Caco-2 (cell line): ENCODE results near the gene NUBPL. TPM values are rescaled to one million over a fixed set of nuclear protein-coding genes. Genes with fewer than 3 reads are reported as not detected.
"Not testable (repeated sequence)": the region's sequence is repeated elsewhere in the genome, so short reads cannot be mapped to it uniquely, and the experiment has no call there.

ENCODE experiments used
- BruUV-seq: library from RNA; stranded (reverse); fragments of 400-500 nt; replicated peaks from 2 replicates; lab custom pipeline; 2021; lab: Mats Ljungman, UMichigan
- CTCF ChIA-PET: fragments of 300-600 bp; sonication (Branson Sonifier 250); formaldehyde crosslinking; loops from one replicate; lab custom pipeline; 2022; ENCODE audit warnings: antibody characterized with exemption; lab: Charles Lee
- POLR2A ChIA-PET: fragments of 300-600 bp; sonication (Branson Sonifier 250); formaldehyde crosslinking; loops from one replicate; lab custom pipeline; 2022; ENCODE audit warnings: antibody characterized with exemption; lab: Charles Lee
- DNase-seq, 2 experiments: peaks; one replicate each; pipeline versions ENCODE4 v3.0.0 to v3.0.0-alpha.2; 2020 to 2022
- H3K27me3 ChIP-seq: replicated peaks from 2 replicates; pipeline ENCODE4 v1.6.0; 2011; ENCODE audit warnings: low read length; ENCODE audit not compliant: control insufficient read depth, insufficient read depth
- H3K36me3 ChIP-seq: 2 replicates; pipeline ENCODE4 v1.5.1; 2011; ENCODE audit warnings: low read length; ENCODE audit not compliant: control insufficient read depth, insufficient read depth
- H3K4me1 ChIP-seq: fragments of 250-450 bp; sonication (Bioruptor Pico); 2 replicates; pipeline ENCODE4 v1.5.1; 2020; ENCODE audit warnings: mild to moderate bottlenecking
- H3K4me3 ChIP-seq: 2 replicates; pipeline ENCODE4 v1.5.1; 2011; ENCODE audit warnings: low read depth, mild to moderate bottlenecking, control low read depth, low read length
- H3K9me3 ChIP-seq: fragments of 250-450 bp; sonication (Bioruptor Pico); 2 replicates; pipeline ENCODE4 v1.5.1; 2020; ENCODE audit warnings: mild to moderate bottlenecking, moderate library complexity
- H3K27ac Mint-ChIP-seq: one replicate; pipeline ENCODE4 v1.8.0; 2022; ENCODE audit warnings: mixed read lengths; ENCODE audit not compliant: unreplicated experiment
- H3K27me3 Mint-ChIP-seq: one replicate; pipeline ENCODE4 v1.8.0; 2022; ENCODE audit warnings: mixed read lengths; ENCODE audit not compliant: insufficient read depth, unreplicated experiment
- H3K36me3 Mint-ChIP-seq: one replicate; pipeline ENCODE4 v1.8.0; 2022; ENCODE audit warnings: mild to moderate bottlenecking, mixed read lengths; ENCODE audit not compliant: insufficient read depth, unreplicated experiment
- H3K4me1 Mint-ChIP-seq: one replicate; pipeline ENCODE4 v1.8.0; 2022; ENCODE audit warnings: low read depth, mixed read lengths; ENCODE audit not compliant: unreplicated experiment
- H3K4me3 Mint-ChIP-seq: one replicate; pipeline ENCODE4 v1.8.0; 2022; ENCODE audit warnings: mild to moderate bottlenecking, moderate library complexity, mixed read lengths; ENCODE audit not compliant: unreplicated experiment
- H3K9me3 Mint-ChIP-seq: one replicate; pipeline ENCODE4 v1.8.0; 2022; ENCODE audit warnings: mixed read lengths; ENCODE audit not compliant: unreplicated experiment
- intact Hi-C: fragments of 100-400 bp; cut with micrococcal nuclease; formaldehyde crosslinking; loops from one replicate; pipeline ENCODE4 v1.10.0; 2022; ENCODE audit not compliant: unreplicated experiment
- total RNA-seq: library from RNA; stranded (reverse); gene quantifications from 2 replicates; pipeline ENCODE4 v1.2.3, GENCODE V29; 2022
- TF ChIP-seq, protein P1 (sequence below), 2 experiments: fragments of 200-600 bp in 1 of 2; IDR thresholded peaks; 1 replicate in 1 of 2; 2 replicates in 1 of 2; pipeline versions ENCODE4 v1.5.1 to v1.8.0; 2011 to 2022; ENCODE audit warnings: antibody characterized with exemption in 1 of 2, control low read depth in 1 of 2, inconsistent platforms in 1 of 2, low read depth in 1 of 2, low read length in 1 of 2, mild to moderate bottlenecking in 1 of 2, moderate library complexity in 1 of 2; ENCODE audit not compliant: insufficient read depth in 1 of 2, severe bottlenecking in 1 of 2, unreplicated experiment in 1 of 2

The NUBPL gene
- total RNA-seq, 1 experiment from 2014 or later, result 13.9 TPM

DNA sequence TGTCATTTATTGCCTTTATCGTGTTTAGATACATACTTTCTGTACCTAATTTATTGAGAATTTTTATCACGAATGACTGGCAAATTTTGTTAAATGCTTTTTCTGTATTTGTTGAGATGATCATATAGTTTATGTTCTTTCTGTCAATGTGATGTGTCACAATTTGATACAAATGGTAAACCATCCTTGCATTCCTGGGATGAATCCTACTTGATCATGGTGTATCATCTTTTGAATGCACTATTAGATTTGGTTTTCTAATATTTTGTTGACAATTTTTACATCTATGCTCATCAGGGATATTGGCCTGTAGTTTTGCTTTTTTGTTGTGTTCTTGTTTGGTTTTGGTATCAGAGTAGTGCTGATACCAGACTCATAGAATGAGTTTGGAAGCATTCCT lies 185.1 kb downstream of the NUBPL start:
- CTCF ChIA-PET, result no interaction called here
- Histone ChIP-seq H3K4me3 (no peak overlapping the region), H3K36me3 (no peaks in the 10 kb centered on the region), H3K9me3 (peaks cover 8% of the 10 kb centered on the region; the same call in 1 of the 2 replicates), H3K27me3 (no peaks in the 10 kb centered on the region), H3K4me1 (no peaks in the 10 kb centered on the region)
- no TSS peak for BruUV-seq
- intact Hi-C loops, result no loop called here
- TF ChIP-seq, protein P1, sequence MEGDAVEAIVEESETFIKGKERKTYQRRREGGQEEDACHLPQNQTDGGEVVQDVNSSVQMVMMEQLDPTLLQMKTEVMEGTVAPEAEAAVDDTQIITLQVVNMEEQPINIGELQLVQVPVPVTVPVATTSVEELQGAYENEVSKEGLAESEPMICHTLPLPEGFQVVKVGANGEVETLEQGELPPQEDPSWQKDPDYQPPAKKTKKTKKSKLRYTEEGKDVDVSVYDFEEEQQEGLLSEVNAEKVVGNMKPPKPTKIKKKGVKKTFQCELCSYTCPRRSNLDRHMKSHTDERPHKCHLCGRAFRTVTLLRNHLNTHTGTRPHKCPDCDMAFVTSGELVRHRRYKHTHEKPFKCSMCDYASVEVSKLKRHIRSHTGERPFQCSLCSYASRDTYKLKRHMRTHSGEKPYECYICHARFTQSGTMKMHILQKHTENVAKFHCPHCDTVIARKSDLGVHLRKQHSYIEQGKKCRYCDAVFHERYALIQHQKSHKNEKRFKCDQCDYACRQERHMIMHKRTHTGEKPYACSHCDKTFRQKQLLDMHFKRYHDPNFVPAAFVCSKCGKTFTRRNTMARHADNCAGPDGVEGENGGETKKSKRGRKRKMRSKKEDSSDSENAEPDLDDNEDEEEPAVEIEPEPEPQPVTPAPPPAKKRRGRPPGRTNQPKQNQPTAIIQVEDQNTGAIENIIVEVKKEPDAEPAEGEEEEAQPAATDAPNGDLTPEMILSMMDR (IDR thresholded peaks at IDR 0.05; ENCODE audit: insufficient read depth in 1 of 2, low read depth in 1 of 2, low read length in 1 of 2, severe bottlenecking in 1 of 2, unreplicated experiment in 1 of 2), result no peak
- no peak for DNase-seq
- POLR2A ChIA-PET, result no interaction called here
- H3K4me3 Mint-ChIP-seq, result no peak overlapping the region
- H3K36me3 Mint-ChIP-seq, result no peaks in the 10 kb centered on the region
- no peak overlapping the region for H3K27ac Mint-ChIP-seq
- H3K27me3 Mint-ChIP-seq, result no peaks in the 10 kb centered on the region
- no peaks in the 10 kb centered on the region for H3K4me1 Mint-ChIP-seq
- H3K9me3 Mint-ChIP-seq, result peaks cover 39% of the 10 kb centered on the region

DNA sequence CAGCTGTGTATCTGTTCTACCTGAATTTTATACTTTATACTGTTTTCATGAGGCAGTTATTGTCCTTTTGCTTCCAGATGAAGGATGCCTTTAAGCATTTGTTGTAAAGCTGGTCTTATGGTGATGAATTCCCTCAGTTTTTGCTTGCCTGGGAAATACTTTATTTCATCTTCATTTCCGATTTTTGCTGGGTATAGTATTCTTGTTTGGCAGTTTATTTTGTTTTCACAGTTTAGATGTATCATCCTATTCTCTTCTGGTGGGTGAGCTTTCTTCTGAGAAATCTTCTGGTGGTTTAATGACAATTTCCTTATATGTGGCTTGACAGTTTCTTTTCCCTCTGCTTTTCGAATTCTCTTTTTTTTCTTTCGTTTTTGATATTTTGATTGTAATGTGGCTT lies 188.1 kb downstream of the NUBPL start:
- no peak for DNase-seq
- no peaks in the 10 kb centered on the region for H3K27me3 Mint-ChIP-seq
- no peaks in the 10 kb centered on the region for H3K4me1 ChIP-seq
- no TSS peak for BruUV-seq
- ChIA-PET CTCF (no interaction called here), POLR2A (no interaction called here)
- H3K27me3 ChIP-seq, result no peaks in the 10 kb centered on the region
- no peak overlapping the region for H3K4me3 ChIP-seq
- no peak overlapping the region for H3K27ac Mint-ChIP-seq
- no peaks in the 10 kb centered on the region for H3K4me1 Mint-ChIP-seq
- no peak overlapping the region for H3K4me3 Mint-ChIP-seq
- H3K9me3 Mint-ChIP-seq, result peaks cover 39% of the 10 kb centered on the region
- H3K36me3 ChIP-seq, result no peaks in the 10 kb centered on the region
- intact Hi-C loops, result no loop called here
- H3K36me3 Mint-ChIP-seq, result no peaks in the 10 kb centered on the region
- H3K9me3 ChIP-seq, result peaks cover 8% of the 10 kb centered on the region; the same call in 1 of the 2 replicates
- TF ChIP-seq, protein P1 (IDR thresholded peaks at IDR 0.05; ENCODE audit: insufficient read depth in 1 of 2, low read depth in 1 of 2, low read length in 1 of 2, severe bottlenecking in 1 of 2, unreplicated experiment in 1 of 2), result no peak

DNA sequence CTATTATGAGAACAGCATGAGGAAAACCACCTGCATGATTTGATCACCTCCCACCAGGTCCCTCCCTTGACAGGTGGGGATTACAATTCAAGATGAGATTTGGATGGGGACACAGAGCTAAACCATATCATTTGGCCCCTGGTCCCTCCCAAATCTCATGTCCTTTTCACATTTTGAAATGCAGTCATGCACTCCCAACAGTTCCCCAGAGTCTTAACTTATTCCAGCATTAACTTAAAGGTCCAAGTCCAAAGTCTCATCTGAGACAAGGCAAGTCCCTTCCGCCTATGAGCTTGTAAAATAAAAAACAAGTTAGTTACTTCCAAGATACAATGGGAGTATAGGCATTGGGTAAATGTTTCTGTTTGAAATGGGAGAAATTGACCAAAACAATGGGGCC lies 189.8 kb downstream of the NUBPL start:
- DNase-seq, H3K9me3 ChIP-seq, H3K36me3 Mint-ChIP-seq, H3K36me3 ChIP-seq, H3K4me3 ChIP-seq, H3K27me3 ChIP-seq, H3K27me3 Mint-ChIP-seq, H3K4me3 Mint-ChIP-seq, POLR2A ChIA-PET, H3K27ac Mint-ChIP-seq, BruUV-seq, intact Hi-C loops, H3K4me1 ChIP-seq, CTCF ChIA-PET, H3K4me1 Mint-ChIP-seq: not testable (repeated sequence)
- peaks cover 39% of the 10 kb centered on the region for H3K9me3 Mint-ChIP-seq
